H1 (cell line): Measurements from ENCODE around the gene SIPA1L2. TPM values are rescaled to one million over a fixed set of nuclear protein-coding genes. Genes with fewer than 3 reads are reported as not detected.

Source experiments
- CTCF ChIA-PET: fragments of 300-600 bp; sonication (Branson Sonifier 250); formaldehyde crosslinking; loops from one replicate; lab custom pipeline; 2021; ENCODE audit not compliant: partially characterized antibody; lab: Charles Lee
- POLR2A ChIA-PET: fragments of 300-600 bp; sonication (Branson Sonifier 250); formaldehyde crosslinking; loops from one replicate; lab custom pipeline; 2021; ENCODE audit warnings: inconsistent platforms; ENCODE audit not compliant: partially characterized antibody; lab: Charles Lee
- DNase-seq, 2 experiments: peaks; one replicate each; pipeline versions ENCODE4 v3.0.0 to v3.0.0-alpha.2; 2010 to 2022; ENCODE audit warnings: low spot score in 2 of 2, low read depth in 1 of 2, mixed read lengths in 1 of 2
- FAIRE-seq: peaks from 2 replicates; lab custom pipeline; 2011; peaks lifted over from hg19 to GRCh38; lab: Jason Lieb, UNC
- H2AFZ ChIP-seq: 2 replicates; pipeline ENCODE4 v1.8.1; 2012; ENCODE audit warnings: low read length, inconsistent platforms
- H2AK5ac ChIP-seq: 2 replicates; pipeline ENCODE4 v1.6.1; 2013; ENCODE audit warnings: low read depth, low read length
- H2BK120ac ChIP-seq: replicated peaks from 2 replicates; pipeline ENCODE3; 2013; ENCODE audit warnings: low read depth, low read length, inconsistent platforms
- H2BK12ac ChIP-seq: 2 replicates; pipeline ENCODE4 v1.6.1; 2013; ENCODE audit warnings: low read depth, low read length
- H2BK15ac ChIP-seq: 2 replicates; pipeline ENCODE4 v1.6.1; 2013; ENCODE audit warnings: low read length
- H2BK20ac ChIP-seq: 2 replicates; pipeline ENCODE4 v1.6.1; 2013; ENCODE audit warnings: low read length
- H2BK5ac ChIP-seq: 2 replicates; pipeline ENCODE4 v1.6.1; 2013; ENCODE audit warnings: low read depth, low read length
- H3K14ac ChIP-seq: 2 replicates; pipeline ENCODE4 v1.6.1; 2013; ENCODE audit warnings: inconsistent platforms; ENCODE audit not compliant: insufficient read length
- H3K18ac ChIP-seq: 2 replicates; pipeline ENCODE4 v1.6.1; 2013; ENCODE audit warnings: low read length; ENCODE audit errors: extremely low read depth
- H3K23ac ChIP-seq: 2 replicates; pipeline ENCODE4 v1.6.1; 2013; ENCODE audit warnings: inconsistent platforms; ENCODE audit not compliant: insufficient read length
- H3K23me2 ChIP-seq: 2 replicates; pipeline ENCODE4 v1.6.1; 2013; ENCODE audit warnings: low read depth, low read length
- H3K27ac ChIP-seq: 2 replicates; pipeline ENCODE4 v1.6.1; 2011; ENCODE audit warnings: low read depth, low read length, inconsistent platforms
- H3K27me3 ChIP-seq, 4 experiments: replicated peaks in 1 of 4; 1 replicate in 1 of 4; 2 replicates in 3 of 4; pipeline versions ENCODE4 v1.6.1 to v1.8.1; 2011 to 2013; ENCODE audit warnings: low read length in 3 of 4, mild to moderate bottlenecking in 3 of 4, inconsistent platforms in 2 of 4, mixed read lengths in 2 of 4, moderate library complexity in 1 of 4; ENCODE audit not compliant: control insufficient read depth in 3 of 4, insufficient read depth in 3 of 4; ENCODE audit errors: extremely low read depth in 1 of 4
- H3K36me3 ChIP-seq, 4 experiments: 2 replicates each; pipeline versions ENCODE4 v1.6.1 to v1.8.1; 2011 to 2013; ENCODE audit warnings: mild to moderate bottlenecking in 4 of 4, low read length in 3 of 4, moderate library complexity in 2 of 4, control low read depth in 1 of 4, inconsistent platforms in 1 of 4; ENCODE audit not compliant: insufficient read depth in 4 of 4, control insufficient read depth in 2 of 4
- H3K4ac ChIP-seq: replicated peaks from 2 replicates; pipeline ENCODE3; 2013; ENCODE audit warnings: low read length, low read depth, mixed read lengths, inconsistent platforms; ENCODE audit not compliant: insufficient read length
- H3K4me1 ChIP-seq, 4 experiments: replicated peaks in 1 of 4; 1 replicate in 1 of 4; 2 replicates in 3 of 4; pipeline versions ENCODE4 v1.6.1 to v1.8.1; 2011 to 2013; ENCODE audit warnings: low read length in 3 of 4, inconsistent platforms in 2 of 4, mixed read lengths in 1 of 4; ENCODE audit not compliant: insufficient read depth in 4 of 4, control insufficient read depth in 3 of 4
- H3K4me2 ChIP-seq, 2 experiments: 2 replicates each; pipeline versions ENCODE4 v1.6.1 to v1.8.1; 2011 to 2013; ENCODE audit warnings: low read depth in 2 of 2, low read length in 2 of 2, control low read depth in 1 of 2, inconsistent platforms in 1 of 2, mild to moderate bottlenecking in 1 of 2; ENCODE audit not compliant: insufficient read depth in 1 of 2
- H3K4me3 ChIP-seq, 4 experiments: fragments of 200-600, 300-600 bp in 1 of 4; sonication (generic), shearing (Covaris generic), sonication (Bioruptor Twin) in 1 of 4; 2 replicates each; pipeline versions ENCODE4 v1.5.1 to v1.8.1; 2011 to 2016; ENCODE audit warnings: low read length in 4 of 4, low read depth in 3 of 4, control low read depth in 2 of 4, inconsistent platforms in 2 of 4, mild to moderate bottlenecking in 2 of 4, mixed read lengths in 1 of 4, moderate library complexity in 1 of 4; ENCODE audit not compliant: insufficient read depth in 2 of 4; ENCODE audit errors: extremely low read depth in 1 of 4
- H3K56ac ChIP-seq: replicated peaks from 2 replicates; pipeline ENCODE3; 2013; ENCODE audit warnings: low read depth, mild to moderate bottlenecking, mixed read lengths, low read length, inconsistent platforms; ENCODE audit not compliant: insufficient read length
- H3K79me1 ChIP-seq: 2 replicates; pipeline ENCODE4 v1.6.1; 2013; ENCODE audit warnings: low read depth, low read length, control low read depth
- H3K79me2 ChIP-seq, 2 experiments: 2 replicates each; pipeline versions ENCODE4 v1.6.1 to v1.8.1; 2012 to 2013; ENCODE audit warnings: low read length in 2 of 2, mild to moderate bottlenecking in 2 of 2, inconsistent platforms in 1 of 2; ENCODE audit not compliant: insufficient read depth in 2 of 2, control insufficient read depth in 1 of 2
- H3K9ac ChIP-seq, 4 experiments: replicated peaks in 1 of 4; 1 replicate in 1 of 4; 2 replicates in 3 of 4; pipeline versions ENCODE4 v1.6.1 to v1.8.1; 2011 to 2013; ENCODE audit warnings: low read depth in 3 of 4, low read length in 3 of 4, control low read depth in 2 of 4, mild to moderate bottlenecking in 2 of 4, moderate library complexity in 2 of 4, inconsistent platforms in 1 of 4; ENCODE audit errors: extremely low read depth in 1 of 4
- H3K9me3 ChIP-seq, 2 experiments: 2 replicates each; pipeline versions ENCODE4 v1.6.1 to v1.8.1; 2012 to 2013; ENCODE audit warnings: mild to moderate bottlenecking in 2 of 2, moderate library complexity in 2 of 2, control low read depth in 1 of 2, inconsistent platforms in 1 of 2, low read depth in 1 of 2, low read length in 1 of 2, mixed read lengths in 1 of 2; ENCODE audit not compliant: insufficient read depth in 2 of 2
- H4K20me1 ChIP-seq, 2 experiments: replicated peaks in 1 of 2; 2 replicates each; pipeline versions ENCODE3 to v1.8.1; 2011 to 2013; ENCODE audit warnings: inconsistent platforms in 2 of 2, low read length in 2 of 2, mild to moderate bottlenecking in 1 of 2; ENCODE audit not compliant: insufficient read depth in 2 of 2, control insufficient read depth in 1 of 2
- H4K5ac ChIP-seq: 2 replicates; pipeline ENCODE4 v1.6.1; 2013; ENCODE audit warnings: low read length, low read depth, mixed read lengths, inconsistent platforms; ENCODE audit not compliant: insufficient read length
- H4K8ac ChIP-seq: 2 replicates; pipeline ENCODE4 v1.8.0; 2013; ENCODE audit warnings: mild to moderate bottlenecking, moderate library complexity, low read length, inconsistent platforms; ENCODE audit not compliant: insufficient read depth; ENCODE audit errors: extremely low read depth
- H4K91ac ChIP-seq: replicated peaks from 2 replicates; pipeline ENCODE3; 2013; ENCODE audit warnings: low read length, mixed read lengths, inconsistent platforms; ENCODE audit not compliant: insufficient read length
- CREB1 ChIP-seq: IDR thresholded peaks from 2 replicates; pipeline ENCODE4 v1.6.1; 2012; ENCODE audit warnings: inconsistent platforms
- RAD21 ChIP-seq, 2 experiments: IDR thresholded peaks in 1 of 2; conservative IDR thresholded peaks in 1 of 2; 2 replicates each; pipeline ENCODE4 v1.6.1; 2011; ENCODE audit warnings: low read depth in 2 of 2, low read length in 2 of 2, improper control_type of control experiment in 1 of 2, inconsistent platforms in 1 of 2, mild to moderate bottlenecking in 1 of 2, moderate library complexity in 1 of 2
- whole genome bisulfite sequencing, 2 experiments: shearing (Covaris generic) in 1 of 2; methylation state at CpG; one replicate each; pipeline versions ENCODE4 v1.1.6 to v1.1.7; 2013 to 2015; ENCODE audit warnings: low lambda C conversion rate in 2 of 2, mixed read lengths in 2 of 2, inconsistent platforms in 1 of 2, low coverage in 1 of 2, missing lambda C conversion rate in 1 of 2; ENCODE audit not compliant: insufficient replicate concordance in 2 of 2, insufficient coverage in 1 of 2, insufficient read length in 1 of 2; ENCODE audit errors: extremely low coverage in 1 of 2, missing lambda C conversion rate in 1 of 2; 5-methylcytosine and 5-hydroxymethylcytosine counted together
- polyA plus RNA-seq, 7 experiments: library from polyadenylated mRNA; depleted of rRNA in 3 of 7; stranded (reverse) in 5 of 7; unstranded in 2 of 7; fragments of >200 nt in 5 of 7; fragments of 200-250 nt in 2 of 7; gene quantifications; 1 replicate in 5 of 7; 2 replicates in 1 of 7; 4 replicates in 1 of 7; pipeline versions ENCODE4 v1.2.1 to v1.2.3, GENCODE V29; 2011 to 2013; ENCODE audit warnings: missing spikeins in 2 of 7, mixed read lengths in 2 of 7
- total RNA-seq: library from RNA; stranded (reverse); fragmentation: NEBNext Ultra II Directional; extraction: Animal tissue kit (Norgen Biotek cat#: 25700); gene quantifications from 2 replicates; pipeline ENCODE4 v1.2.1, GENCODE V29; 2021
- TF ChIP-seq, protein P1 (sequence below), 3 experiments: IDR thresholded peaks; 1 replicate in 2 of 3; 2 replicates in 1 of 3; pipeline versions ENCODE4 v1.5.1 to v1.6.1; 2011; ENCODE audit warnings: low read length in 3 of 3, mild to moderate bottlenecking in 3 of 3, inconsistent platforms in 2 of 3, low read depth in 1 of 3, moderate library complexity in 1 of 3; ENCODE audit not compliant: insufficient read depth in 1 of 3; ENCODE audit errors: control extremely low read depth in 1 of 3

Gene SIPA1L2
- total and polyA plus RNA-seq, 2 of the 8 experiments (the other 6 are each of a cell fraction or from before 2014, with no cell fraction given) = 7.7 to 13.2 TPM

- H3K4me1 ChIP-seq = peaks cover 0 to 2% (median 1%) of the 10 kb centered on the region in 4 experiments; a peak in 2 of 7 replicates
- H3K23ac ChIP-seq = no peak overlapping the region
- no peak overlapping the region for H2BK15ac ChIP-seq
- H3K36me3 ChIP-seq = no peaks in the 10 kb centered on the region
- H2AK5ac ChIP-seq = no peak overlapping the region
- no peak overlapping the region for H2BK12ac ChIP-seq
- H4K20me1 ChIP-seq = no peaks in the 10 kb centered on the region
- H3K27ac ChIP-seq = no peak overlapping the region
- no peak overlapping the region for H3K4me3 ChIP-seq
- no peaks in the 10 kb centered on the region for H3K27me3 ChIP-seq
- no peaks in the 10 kb centered on the region for H3K9me3 ChIP-seq
- no peak overlapping the region for H4K91ac ChIP-seq
- TF ChIP-seq, protein P1, sequence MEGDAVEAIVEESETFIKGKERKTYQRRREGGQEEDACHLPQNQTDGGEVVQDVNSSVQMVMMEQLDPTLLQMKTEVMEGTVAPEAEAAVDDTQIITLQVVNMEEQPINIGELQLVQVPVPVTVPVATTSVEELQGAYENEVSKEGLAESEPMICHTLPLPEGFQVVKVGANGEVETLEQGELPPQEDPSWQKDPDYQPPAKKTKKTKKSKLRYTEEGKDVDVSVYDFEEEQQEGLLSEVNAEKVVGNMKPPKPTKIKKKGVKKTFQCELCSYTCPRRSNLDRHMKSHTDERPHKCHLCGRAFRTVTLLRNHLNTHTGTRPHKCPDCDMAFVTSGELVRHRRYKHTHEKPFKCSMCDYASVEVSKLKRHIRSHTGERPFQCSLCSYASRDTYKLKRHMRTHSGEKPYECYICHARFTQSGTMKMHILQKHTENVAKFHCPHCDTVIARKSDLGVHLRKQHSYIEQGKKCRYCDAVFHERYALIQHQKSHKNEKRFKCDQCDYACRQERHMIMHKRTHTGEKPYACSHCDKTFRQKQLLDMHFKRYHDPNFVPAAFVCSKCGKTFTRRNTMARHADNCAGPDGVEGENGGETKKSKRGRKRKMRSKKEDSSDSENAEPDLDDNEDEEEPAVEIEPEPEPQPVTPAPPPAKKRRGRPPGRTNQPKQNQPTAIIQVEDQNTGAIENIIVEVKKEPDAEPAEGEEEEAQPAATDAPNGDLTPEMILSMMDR (IDR thresholded peaks at IDR 0.05; ENCODE audit: control extremely low read depth in 1 of 3, insufficient read depth in 1 of 3, low read depth in 1 of 3, low read length in 3 of 3) = peak in 2 of 3 experiments; percentile 28 to 60; a peak in 2 of 4 replicates
- TF ChIP-seq RAD21 (IDR thresholded peaks at IDR 0.05 in 1 of 2, conservative IDR thresholded peaks at IDR 0.05 in 1 of 2; ENCODE audit: low read depth in 2 of 2, low read length in 2 of 2) (peak; percentile 37 to 50; a peak in 3 of 4 replicates), CREB1 (no peak)
- no peak overlapping the region for H3K56ac ChIP-seq
- 84% methylated on average over 4 of the region's 4 CpGs; no CpG with 5 or more reads in 1 of the 2 experiments for WGBS, 2 experiments
- no peaks in the 10 kb centered on the region for H3K23me2 ChIP-seq
- H2AFZ ChIP-seq = no peak overlapping the region
- no peak overlapping the region for H2BK5ac ChIP-seq
- H3K4me2 ChIP-seq = no peak overlapping the region
- no peak for DNase-seq
- FAIRE-seq = peak; percentile 45
- H3K18ac ChIP-seq = no peak overlapping the region
- no peak overlapping the region for H2BK20ac ChIP-seq
- no peak overlapping the region for H3K14ac ChIP-seq
- H3K9ac ChIP-seq = no peak overlapping the region
- no peak overlapping the region for H4K5ac ChIP-seq
- no peaks in the 10 kb centered on the region for H3K79me2 ChIP-seq
- ChIA-PET POLR2A (no interaction called here), CTCF (interaction anchor here (0.6 to 2.8 kb wide), 34 partner anchors 8 to 703 kb away, joined by 3 to 22 read pairs (median 4); no protein-coding TSS in a partner anchor)
- no peak overlapping the region for H3K4ac ChIP-seq
- peaks cover 2% of the 10 kb centered on the region; the same call in 1 of the 2 replicates for H3K79me1 ChIP-seq
- H2BK120ac ChIP-seq = no peak overlapping the region
- H4K8ac ChIP-seq = no peak overlapping the region
These were observed 27.3 kb downstream of the SIPA1L2 start for GRCh38 chr1:232602622-232603021.
